ENCODE results near the gene RBM14.
"Not testable (repeated sequence)": the region's sequence is repeated elsewhere in the genome, so short reads cannot be mapped to it uniquely, and the experiment has no call there.

RBM14 gene

DNA sequence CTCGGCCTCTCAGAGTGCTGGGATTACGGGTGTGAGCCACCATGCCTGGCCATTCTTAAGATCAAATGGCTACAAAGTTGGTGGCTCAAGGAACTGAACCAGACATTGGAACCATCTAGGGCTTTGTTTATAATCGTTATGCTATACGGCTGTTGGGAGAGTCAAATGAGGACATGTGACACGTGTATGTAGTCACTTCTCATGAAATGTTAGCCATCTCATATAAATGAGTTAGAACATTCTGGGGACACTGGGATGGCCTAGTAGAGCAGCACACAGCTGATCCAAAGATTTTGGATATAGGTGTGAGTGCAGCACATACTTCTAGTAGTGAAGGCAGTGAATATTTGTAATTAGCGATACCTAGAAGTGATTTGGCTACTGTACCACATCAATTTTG lies 15.5 kb downstream of the RBM14 start:
- in situ Hi-C loops (cut with MboI; ENCODE audit: low sequenced_read_pairs) = no loop called here

DNA sequence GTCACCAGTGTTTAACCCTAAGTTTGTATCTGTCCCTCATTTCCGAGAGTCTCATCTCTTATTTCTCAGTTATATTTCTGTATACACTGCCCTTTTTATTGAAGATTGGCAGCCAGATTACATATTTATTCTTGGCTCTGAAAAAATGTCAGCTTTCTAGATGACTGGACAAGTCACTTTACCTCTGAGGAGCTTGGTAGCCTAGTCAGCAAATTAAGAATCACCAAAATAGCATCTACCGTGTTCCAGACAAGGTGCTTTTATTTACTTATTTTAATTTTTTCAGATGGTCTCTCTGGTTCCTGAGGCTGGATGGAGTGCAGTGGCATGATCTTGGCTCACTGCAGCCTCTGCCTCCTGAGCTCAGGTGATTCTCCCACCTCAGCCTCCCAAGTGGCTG lies 16.5 kb downstream of the RBM14 start:
- in situ Hi-C loops (cut with MboI; ENCODE audit: low sequenced_read_pairs) = no loop called here

DNA sequence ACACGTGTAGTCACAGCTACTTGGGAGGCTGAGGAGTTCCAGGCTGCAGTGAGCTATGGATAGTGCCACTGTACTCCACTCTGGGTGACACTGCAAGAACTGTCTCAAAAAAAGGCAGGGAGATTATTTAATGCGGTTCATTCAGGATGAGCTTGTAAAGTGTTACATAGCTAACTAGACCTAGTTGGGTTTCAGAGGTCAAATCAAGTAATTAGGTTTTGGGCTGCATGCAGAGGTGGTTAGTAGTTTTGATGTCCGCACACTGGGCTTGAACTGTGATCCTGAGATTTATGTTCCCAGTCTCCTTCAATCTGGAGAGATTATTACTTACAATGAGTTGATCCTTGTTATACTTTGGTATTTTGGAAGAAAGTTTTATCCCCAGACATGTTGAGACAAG lies 20.0 kb downstream of the RBM14 start:
- in situ Hi-C loops (cut with MboI; ENCODE audit: low sequenced_read_pairs) = no loop called here

GRCh38 chr11:66637557-66638176 lies 21.2 kb downstream of the RBM14 start:
- in situ Hi-C loops (cut with MboI; ENCODE audit: low sequenced_read_pairs) = no loop called here

DNA sequence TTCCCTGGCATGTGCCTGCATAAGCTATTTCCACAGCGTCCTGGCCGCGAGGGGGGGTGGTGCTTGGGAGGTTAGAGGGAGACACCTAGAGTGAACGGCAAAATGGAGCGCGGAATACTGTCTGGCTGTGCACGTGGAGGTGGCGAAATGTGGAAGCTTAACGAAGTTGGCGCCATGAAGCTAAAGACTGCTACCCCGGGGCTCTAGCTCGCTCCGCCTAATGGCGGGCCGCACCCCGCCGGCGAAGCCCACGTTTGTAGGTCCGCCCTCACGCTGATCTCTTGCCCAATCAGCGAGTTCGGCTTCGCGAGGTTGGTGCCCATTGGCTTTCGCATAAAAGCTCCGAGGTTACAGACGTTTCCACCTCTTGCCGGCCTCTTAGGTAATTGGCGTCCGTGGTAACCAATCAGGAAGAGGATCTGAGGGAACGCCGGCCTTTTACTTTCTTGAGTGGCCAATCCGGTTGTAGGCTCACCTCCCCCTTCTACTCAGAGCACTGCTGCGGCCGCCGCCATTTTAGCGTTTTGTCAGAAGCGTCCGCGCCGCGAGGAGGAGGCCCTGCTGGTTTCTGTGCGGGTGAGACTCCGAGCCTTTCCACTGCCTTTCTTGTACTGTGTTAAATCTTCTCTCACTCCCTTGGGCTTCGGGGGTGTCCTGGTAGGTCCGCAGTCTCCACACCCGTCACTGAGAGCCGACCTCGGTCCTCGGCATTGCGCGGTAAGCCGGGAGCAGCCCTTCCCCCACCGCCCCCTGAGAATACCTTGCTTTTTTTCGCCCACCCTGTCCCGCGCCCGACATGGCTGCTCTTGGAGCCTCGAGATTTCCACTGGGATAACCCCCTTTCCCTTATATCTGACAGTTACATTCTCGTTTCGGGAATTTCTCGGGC lies 22.0 kb downstream of the RBM14 start, which contains the start of gene RBM4:
Gene RBM4 (plus strand): TSS at position 527 of the 889 bp plus-strand sequence. CDS start 1,009 bp downstream, outside the sequence.
- in situ Hi-C loops (cut with MboI; ENCODE audit: low sequenced_read_pairs) = no loop called here

DNA sequence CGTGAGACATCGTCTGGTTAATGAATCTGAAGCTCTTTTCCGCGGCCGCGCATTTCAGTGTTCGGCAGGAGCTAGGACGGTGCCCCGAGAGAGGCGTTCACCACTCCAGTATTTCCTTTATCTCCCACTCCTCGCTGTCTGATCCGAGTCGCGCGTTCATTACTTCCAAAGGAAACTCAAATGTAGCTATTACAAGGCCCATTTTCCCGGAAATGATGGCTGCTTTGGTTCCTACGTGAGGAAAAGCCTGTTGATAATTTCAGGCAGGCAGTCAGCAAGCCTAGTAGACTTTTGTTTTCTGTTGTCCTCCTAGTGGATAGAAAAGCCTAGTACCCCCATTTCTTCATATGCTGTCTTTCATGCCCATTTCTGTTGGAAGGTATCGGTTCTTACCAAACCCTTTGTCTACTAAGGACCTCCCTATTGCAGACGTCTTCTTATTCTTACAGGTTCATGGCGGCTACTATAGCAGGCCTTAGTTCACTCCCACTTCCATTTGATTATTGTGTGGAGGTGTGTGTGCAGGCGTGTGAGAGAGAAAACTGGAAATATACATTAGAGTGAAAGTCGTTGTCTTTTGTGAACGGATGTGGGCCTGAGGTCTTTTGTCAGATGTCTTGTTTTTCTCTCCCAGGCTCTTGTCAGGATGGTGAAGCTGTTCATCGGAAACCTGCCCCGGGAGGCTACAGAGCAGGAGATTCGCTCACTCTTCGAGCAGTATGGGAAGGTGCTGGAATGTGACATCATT lies 22.8 kb downstream of the RBM14 start:
- in situ Hi-C loops (cut with MboI; ENCODE audit: low sequenced_read_pairs) = no loop called here

GRCh38 chr11:66639814-66640340 lies 23.4 kb downstream of the RBM14 start:
- in situ Hi-C loops (cut with MboI; ENCODE audit: low sequenced_read_pairs) = not testable (repeated sequence)

- in situ Hi-C loops (cut with MboI; ENCODE audit: low sequenced_read_pairs) = no loop called here
Measured at GRCh38 chr11:66641834-66642233, 25.4 kb downstream of the RBM14 start.

DNA sequence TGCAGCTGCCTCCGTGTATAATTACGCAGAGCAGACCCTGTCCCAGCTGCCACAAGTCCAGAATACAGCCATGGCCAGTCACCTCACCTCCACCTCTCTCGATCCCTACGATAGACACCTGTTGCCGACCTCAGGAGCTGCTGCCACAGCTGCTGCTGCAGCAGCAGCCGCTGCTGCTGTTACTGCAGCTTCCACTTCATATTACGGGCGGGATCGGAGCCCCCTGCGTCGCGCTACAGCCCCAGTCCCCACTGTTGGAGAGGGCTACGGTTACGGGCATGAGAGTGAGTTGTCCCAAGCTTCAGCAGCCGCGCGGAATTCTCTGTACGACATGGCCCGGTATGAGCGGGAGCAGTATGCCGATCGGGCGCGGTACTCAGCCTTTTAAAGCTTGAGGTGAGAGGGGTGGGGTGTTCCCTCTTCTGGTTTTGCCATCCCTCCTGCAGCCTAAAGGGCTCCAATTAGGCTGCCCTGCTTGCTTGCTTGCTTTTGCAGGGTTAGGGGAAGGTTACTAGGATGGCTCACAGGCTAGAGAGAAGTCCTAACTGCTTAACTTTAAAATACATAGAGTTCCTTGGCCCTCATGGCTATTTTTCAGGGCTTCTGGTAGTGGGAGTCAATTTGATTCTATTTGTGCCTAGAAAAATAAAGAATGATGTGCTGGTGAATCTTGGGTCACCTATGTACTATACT lies 27.5 kb downstream of the RBM14 start:
- in situ Hi-C loops (cut with MboI; ENCODE audit: low sequenced_read_pairs) = no loop called here

DNA sequence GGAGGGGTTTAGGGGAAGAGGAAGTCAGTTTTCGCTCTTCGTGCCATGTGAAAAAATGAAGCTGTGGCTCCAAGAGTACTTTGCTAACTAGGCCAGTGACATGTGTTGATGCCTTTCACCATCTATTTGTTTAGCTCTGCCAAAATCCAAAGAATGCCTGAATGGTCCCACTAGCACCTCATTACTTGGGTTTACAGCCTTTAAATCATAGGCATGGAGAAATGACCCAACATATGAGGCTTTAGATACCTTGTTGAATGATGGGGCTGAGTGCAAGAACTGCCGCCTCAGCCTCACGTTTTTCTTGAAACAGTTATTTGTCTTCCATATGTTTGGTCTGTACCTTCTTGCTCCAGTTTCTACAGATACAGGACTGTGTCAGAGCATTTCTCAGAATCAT lies 30.4 kb downstream of the RBM14 start:
- in situ Hi-C loops (cut with MboI; ENCODE audit: low sequenced_read_pairs) = no loop called here

DNA sequence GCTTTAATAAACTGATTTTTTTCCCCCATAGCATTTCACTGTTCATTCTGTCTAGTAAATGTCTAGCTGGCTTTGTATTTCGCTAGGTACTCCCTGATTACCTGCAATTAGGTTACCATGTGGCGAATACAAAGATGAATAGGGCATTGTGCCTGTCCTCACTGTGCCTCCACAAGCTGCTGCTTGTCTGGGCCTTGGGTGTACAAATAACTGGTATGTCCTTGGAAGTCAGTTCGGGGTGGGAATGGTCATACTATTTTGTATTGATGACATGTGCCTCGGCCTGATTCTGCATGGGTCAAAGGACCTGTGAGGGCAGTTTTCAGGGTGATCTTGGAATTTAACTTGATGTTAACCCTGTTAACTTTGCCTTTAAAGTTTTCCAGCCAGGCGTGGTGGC lies 33.5 kb downstream of the RBM14 start:
- in situ Hi-C loops (cut with MboI; ENCODE audit: low sequenced_read_pairs) = no loop called here

DNA sequence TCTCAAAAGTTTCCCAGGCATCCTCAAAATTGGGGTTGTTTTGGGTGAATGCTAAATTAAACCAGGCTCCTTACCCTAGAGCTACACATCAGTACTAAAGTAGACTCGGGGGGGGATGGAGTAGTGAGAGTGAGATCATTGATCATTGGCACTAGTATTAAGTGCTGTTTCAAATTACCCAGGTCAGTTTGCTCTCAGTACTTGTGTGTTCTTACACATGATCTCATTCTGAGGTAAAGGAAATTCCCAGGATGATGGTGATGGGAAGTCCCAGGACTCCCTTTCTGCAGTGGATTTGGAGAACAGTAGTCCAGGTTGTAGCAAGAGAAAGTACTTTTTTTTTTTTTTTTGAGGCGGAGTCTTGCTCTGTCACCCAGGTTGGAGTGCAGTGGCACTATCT lies 34.6 kb downstream of the RBM14 start:
- in situ Hi-C loops (cut with MboI; ENCODE audit: low sequenced_read_pairs) = no loop called here

DNA sequence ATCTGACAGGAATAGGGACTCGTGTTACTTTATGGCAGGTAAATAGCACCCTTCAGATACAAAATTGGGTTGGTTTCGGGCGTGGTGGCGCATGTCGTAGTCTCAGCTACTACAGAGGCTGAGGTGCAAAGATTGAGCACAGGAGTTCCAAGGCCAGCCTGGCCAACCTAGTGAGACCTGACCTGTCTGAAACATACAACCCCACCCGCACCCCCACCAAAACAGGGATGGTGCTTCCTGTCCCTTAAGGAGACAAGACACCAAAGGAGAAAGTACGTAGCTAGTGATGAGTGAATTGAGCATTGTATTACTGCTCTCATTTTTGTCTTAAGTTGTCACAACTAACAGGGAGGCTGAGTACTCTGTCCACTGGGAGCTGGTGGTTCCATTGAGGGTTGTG lies 36.2 kb downstream of the RBM14 start:
- in situ Hi-C loops (cut with MboI; ENCODE audit: low sequenced_read_pairs) = no loop called here

DNA sequence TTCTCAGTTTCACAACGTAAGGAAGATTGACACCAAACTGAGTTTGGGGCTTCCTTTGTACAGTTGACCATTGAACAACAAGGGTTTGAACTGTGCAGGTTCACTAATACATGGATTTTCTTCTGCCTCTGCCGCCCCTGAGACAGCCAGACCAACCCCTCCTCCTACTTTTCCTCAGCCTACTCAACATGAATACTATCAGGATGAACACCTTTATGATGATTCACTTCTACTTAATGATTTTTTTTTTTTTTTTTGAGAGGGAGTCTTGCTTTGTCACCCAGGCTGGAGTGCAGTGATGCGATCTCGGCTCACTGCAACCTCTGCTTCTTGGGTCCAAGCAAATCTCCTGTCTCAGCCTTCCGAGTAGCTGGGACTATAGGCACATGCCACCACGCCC lies 36.7 kb downstream of the RBM14 start:
- in situ Hi-C loops (cut with MboI; ENCODE audit: low sequenced_read_pairs) = no loop called here

DNA sequence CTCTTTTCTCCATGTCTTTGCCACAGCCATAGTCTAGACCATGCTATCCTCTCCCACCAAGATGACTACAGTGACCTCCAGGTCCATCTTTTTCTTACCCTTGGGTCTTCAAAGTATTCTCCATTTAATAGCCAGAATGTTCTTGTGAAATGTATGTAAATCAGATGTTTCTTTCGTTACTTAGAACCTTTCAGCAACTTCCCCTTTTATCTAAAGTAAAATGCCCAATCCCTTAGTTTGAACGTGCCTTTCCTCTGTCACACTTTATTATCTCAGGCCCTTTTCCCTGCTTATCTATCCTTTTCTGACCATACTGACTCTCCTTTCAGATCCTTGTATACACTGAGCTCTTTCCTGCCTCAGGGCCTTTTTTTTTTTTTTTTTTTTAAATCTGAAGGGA lies 43.3 kb downstream of the RBM14 start:
- in situ Hi-C loops (cut with MboI; ENCODE audit: low sequenced_read_pairs) = no loop called here

DNA sequence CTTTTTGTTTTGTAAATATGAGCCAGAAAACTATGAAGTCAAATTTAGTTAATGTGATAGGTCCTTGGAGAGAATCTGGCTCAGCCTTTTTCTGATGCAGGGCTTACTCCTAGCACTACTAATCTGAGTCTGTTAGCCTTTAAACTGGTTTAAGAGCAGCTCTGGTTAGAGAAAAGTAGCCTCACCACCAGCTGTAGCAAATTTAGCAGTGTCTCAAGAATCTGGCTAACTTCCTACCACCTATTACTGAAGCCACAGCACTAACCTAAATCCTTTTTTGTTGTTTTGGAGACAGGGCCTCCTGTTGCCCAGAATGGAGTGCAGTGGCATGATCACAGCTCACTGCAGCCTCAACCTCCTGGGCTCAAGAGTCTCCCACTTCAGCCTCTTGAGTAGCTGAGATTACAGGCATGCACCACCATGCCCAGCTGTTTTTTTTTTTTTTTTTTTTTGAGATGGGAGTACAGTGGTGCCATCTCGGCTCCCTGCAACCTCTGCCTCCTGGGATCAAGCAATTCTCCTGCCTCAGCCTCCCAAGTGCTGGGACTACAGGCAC lies 47.4 kb downstream of the RBM14 start:
- in situ Hi-C loops (cut with MboI; ENCODE audit: low sequenced_read_pairs) = no loop called here

GRCh38 chr11:66665369-66665768 lies 48.9 kb downstream of the RBM14 start:
- in situ Hi-C loops (cut with MboI; ENCODE audit: low sequenced_read_pairs) = no loop called here

DNA sequence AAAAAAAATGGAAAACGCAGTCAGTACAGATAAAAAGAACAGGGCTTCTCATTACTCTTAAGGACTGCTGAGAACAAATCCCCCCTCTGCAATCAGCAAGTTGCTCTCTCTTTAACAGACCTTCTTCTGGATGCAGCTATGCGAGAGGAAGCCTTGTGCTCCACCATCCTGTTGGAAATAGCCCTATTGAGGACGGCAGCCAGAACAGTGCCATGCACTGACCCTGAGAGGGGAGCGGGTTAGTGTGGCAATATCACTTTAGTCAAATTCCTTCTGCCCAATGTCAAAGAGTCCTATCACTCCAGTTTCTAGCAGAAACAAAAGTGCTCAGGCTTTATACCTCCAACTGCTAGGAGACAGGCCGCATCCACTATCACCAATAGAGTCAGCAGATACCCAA lies 54.4 kb downstream of the RBM14 start:
- in situ Hi-C loops (cut with MboI; ENCODE audit: low sequenced_read_pairs) = no loop called here

DNA sequence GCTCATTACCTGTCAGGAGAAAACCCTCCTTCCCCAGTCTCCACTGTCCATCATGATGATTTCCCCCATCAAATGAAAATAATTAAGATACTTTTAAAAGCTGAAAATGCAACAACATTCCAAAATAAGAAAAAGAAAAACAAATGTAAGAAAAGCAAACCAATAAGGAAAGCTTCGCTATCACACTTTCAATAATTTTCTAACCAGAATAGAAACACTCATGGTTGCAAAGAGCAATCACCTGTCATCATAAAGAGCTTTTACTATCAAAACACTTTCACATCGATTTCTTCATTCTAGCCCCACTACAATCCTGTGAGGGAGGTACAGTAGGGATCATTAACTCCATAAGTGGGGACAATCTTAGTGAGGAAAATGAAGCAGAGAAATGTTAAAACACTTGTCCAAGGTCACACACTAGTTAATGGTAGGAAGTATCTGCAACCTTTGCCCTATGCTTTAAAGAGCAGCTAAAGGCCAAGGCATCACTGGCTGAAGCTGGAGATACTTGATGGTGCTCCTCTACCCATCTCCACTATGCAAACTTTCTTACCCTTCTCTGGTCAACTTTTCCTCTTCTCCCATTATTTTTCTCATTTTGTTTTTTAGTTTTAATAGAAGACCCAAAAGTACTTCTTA lies 58.7 kb downstream of the RBM14 start:
- in situ Hi-C loops (cut with MboI; ENCODE audit: low sequenced_read_pairs) = no loop called here

DNA sequence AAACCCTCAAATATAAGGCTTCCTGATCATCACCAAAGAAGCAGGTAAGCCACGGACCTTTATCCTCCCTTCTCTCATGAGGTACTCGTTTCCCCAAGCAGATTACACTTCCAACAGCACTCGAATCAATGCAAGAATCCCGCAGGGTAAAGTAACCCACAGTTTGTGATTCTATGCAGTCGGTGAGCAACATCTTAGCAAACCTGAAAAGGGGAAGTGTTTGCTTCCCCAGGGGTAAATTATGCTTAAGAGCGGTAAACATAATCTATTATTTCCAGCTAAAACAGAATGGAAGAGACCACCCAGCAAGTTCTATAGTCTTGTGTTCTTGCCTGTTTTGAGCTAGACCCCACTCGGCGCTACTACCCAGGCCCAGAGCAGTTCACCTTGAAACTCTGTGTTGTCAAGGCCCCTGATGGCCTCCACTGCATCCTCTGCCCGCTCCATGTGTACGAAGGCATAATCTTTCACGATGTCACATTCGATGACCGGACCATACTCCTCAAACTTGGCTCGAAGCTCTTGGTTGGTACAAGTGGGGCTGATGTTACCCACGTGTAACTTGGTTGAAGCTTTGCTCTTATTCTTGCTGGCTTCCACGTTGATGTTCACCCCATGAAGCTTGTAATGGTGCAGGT lies 60.0 kb downstream of the RBM14 start:
- in situ Hi-C loops (cut with MboI; ENCODE audit: low sequenced_read_pairs) = no loop called here

Measured in HL-60/S4 (cell line).